ENCODE measurements around the gene MRPS18A. TPM values are rescaled to one million over a fixed set of nuclear protein-coding genes. Genes with fewer than 3 reads are reported as not detected.

MRPS18A gene
- total and polyA plus RNA-seq, 2 of the 13 experiments (the other 11 are each of a cell fraction or from before 2014, with no cell fraction given) = 87.8 to 89.1 TPM

GRCh38 chr6:43724914-43725642, 37.5 kb upstream of the MRPS18A start (continued):
- TF ChIP-seq ZBTB49 (CRISPR knock-in tag; IDR thresholded peaks at IDR 0.05; ENCODE audit: borderline replicate concordance) = peak; percentile 39; the same call in 1 of the 2 replicates
- peak in 1 of 2 experiments; percentile 53; a peak in 2 of 4 replicates for TF ChIP-seq POLR2A (IDR thresholded peaks at IDR 0.05; ENCODE audit: insufficient read depth in 1 of 2, low read depth in 2 of 2, low read length in 2 of 2)
- peak; percentile 74; the same call in 1 of the 2 replicates for TF ChIP-seq SMAD1 (CRISPR knock-in tag; IDR thresholded peaks at IDR 0.05; ENCODE audit: borderline replicate concordance, low read depth)
- TF ChIP-seq KAT2B (IDR thresholded peaks at IDR 0.05; ENCODE audit: borderline replicate concordance, low read depth, low read length) = no peak
- peak; percentile 39; the same call in 1 of the 2 replicates for TF ChIP-seq HOXA3 (CRISPR knock-in tag; IDR thresholded peaks at IDR 0.05)
- TF ChIP-seq ZBTB43 (CRISPR knock-in tag; conservative IDR thresholded peaks at IDR 0.05) = peak; percentile 73; the same call in 1 of the 2 replicates
- peak; percentile 63 for TF ChIP-seq EED (CRISPR knock-in tag; IDR thresholded peaks at IDR 0.05)
- TF ChIP-seq ZNF609 (CRISPR knock-in tag; IDR thresholded peaks at IDR 0.05; ENCODE audit: borderline replicate concordance) = peak; percentile 72; the same call in 1 of the 2 replicates
- TF ChIP-seq SKIL (CRISPR knock-in tag; IDR thresholded peaks at IDR 0.05; ENCODE audit: borderline replicate concordance) = peak; percentile 48; the same call in 1 of the 2 replicates
- TF ChIP-seq ZNF800 (CRISPR knock-in tag; IDR thresholded peaks at IDR 0.05) = 0 out of 2 replicates have a peak, but pooled peaks have one; percentile 44
- TF ChIP-seq HNRNPL (IDR thresholded peaks at IDR 0.05; ENCODE audit: low read depth, low read length) = peak; percentile 47; the same call in 1 of the 2 replicates

Measured in HepG2 (cell line).